Naive thymus-derived CD4-positive, alpha-beta T cell (primary cell): ENCODE measurements around the gene PTPRM. TPM values are rescaled to one million over a fixed set of nuclear protein-coding genes. Genes with fewer than 3 reads are reported as not detected.

ENCODE experiments used
- ATAC-seq: fragments of 150-1000 bp; cut with Tn5 transposase; 2 replicates; pipeline ENCODE4 v1.10.0; 2021; ENCODE audit warnings: mild to moderate bottlenecking, moderate library complexity
- CTCF ChIA-PET: fragments of 350-600 bp; sonication (Branson Sonifier 250); formaldehyde crosslinking; loops from one replicate; lab custom pipeline; 2021; ENCODE audit warnings: antibody characterized with exemption; lab: Charles Lee
- POLR2A ChIA-PET: fragments of 350-600 bp; sonication (Branson Sonifier 250); formaldehyde crosslinking; loops from one replicate; lab custom pipeline; 2021; ENCODE audit warnings: antibody characterized with exemption, inconsistent platforms; lab: Charles Lee
- DNase-seq, 9 donors: peaks; one replicate each; pipeline versions ENCODE4 v3.0.0 to v3.0.0-alpha.2; 2020 to 2022; ENCODE audit warnings: mixed read lengths in 1 of 9
- H3K27ac ChIP-seq: one replicate; pipeline ENCODE4 v1.7.0; 2013; ENCODE audit warnings: mild to moderate bottlenecking, low read depth, low read length, moderate library complexity
- H3K27me3 ChIP-seq, 2 donors: one replicate each; pipeline ENCODE4 v1.7.0; 2013; ENCODE audit warnings: low read length in 2 of 2, mild to moderate bottlenecking in 2 of 2, moderate library complexity in 2 of 2; ENCODE audit not compliant: control insufficient read depth in 2 of 2, insufficient read depth in 2 of 2
- H3K36me3 ChIP-seq, 3 experiments: 1 replicate in 2 of 3; 2 replicates in 1 of 3; pipeline ENCODE4 v1.7.0; 2013; ENCODE audit warnings: low read length in 3 of 3, mild to moderate bottlenecking in 3 of 3, moderate library complexity in 1 of 3; ENCODE audit not compliant: insufficient read depth in 3 of 3, control insufficient read depth in 2 of 3
- H3K4me1 ChIP-seq, 2 donors: one replicate each; pipeline ENCODE4 v1.7.0; 2013; ENCODE audit warnings: low read length in 2 of 2, mild to moderate bottlenecking in 2 of 2, moderate library complexity in 1 of 2; ENCODE audit not compliant: control insufficient read depth in 2 of 2, insufficient read depth in 2 of 2
- H3K4me3 ChIP-seq: 2 replicates; pipeline ENCODE4 v1.7.0; 2013; ENCODE audit warnings: mild to moderate bottlenecking, low read length
- H3K9me3 ChIP-seq, 3 experiments: 1 replicate in 2 of 3; 2 replicates in 1 of 3; pipeline ENCODE4 v1.7.0; 2013; ENCODE audit warnings: low read length in 3 of 3; ENCODE audit not compliant: control insufficient read depth in 2 of 3
- H3K27ac Mint-ChIP-seq, 9 donors: one replicate each; pipeline ENCODE4 v1.8.0; 2020 to 2022; ENCODE audit warnings: mixed read lengths in 9 of 9, mild to moderate bottlenecking in 8 of 9, moderate library complexity in 5 of 9, inconsistent platforms in 2 of 9
- H3K27me3 Mint-ChIP-seq, 5 donors: one replicate each; pipeline ENCODE4 v1.8.0; 2021 to 2022; ENCODE audit warnings: mixed read lengths in 5 of 5, mild to moderate bottlenecking in 1 of 5
- H3K36me3 Mint-ChIP-seq, 5 donors: one replicate each; pipeline ENCODE4 v1.8.0; 2020 to 2022; ENCODE audit warnings: mixed read lengths in 5 of 5, mild to moderate bottlenecking in 3 of 5, inconsistent platforms in 1 of 5
- H3K4me1 Mint-ChIP-seq, 7 donors: one replicate each; pipeline ENCODE4 v1.8.0; 2020 to 2022; ENCODE audit warnings: mixed read lengths in 7 of 7, mild to moderate bottlenecking in 3 of 7, inconsistent platforms in 1 of 7
- H3K4me3 Mint-ChIP-seq, 10 donors: one replicate each; pipeline ENCODE4 v1.8.0; 2020 to 2022; ENCODE audit warnings: mild to moderate bottlenecking in 10 of 10, mixed read lengths in 10 of 10, moderate library complexity in 6 of 10, inconsistent platforms in 2 of 10
- H3K9me3 Mint-ChIP-seq, 11 donors: one replicate each; pipeline ENCODE4 v1.8.0; 2020 to 2022; ENCODE audit warnings: mixed read lengths in 11 of 11, mild to moderate bottlenecking in 4 of 11, inconsistent platforms in 1 of 11, moderate library complexity in 1 of 11
- intact Hi-C, 2 donors: fragments of 100-400 bp; cut with micrococcal nuclease; formaldehyde crosslinking; loops; one replicate each; pipeline ENCODE4 v1.15.1; 2023
- polyA plus RNA-seq, 2 donors: library from polyadenylated mRNA; unstranded; fragments of 300-500 nt; fragmentation: Illumina TruSeq; gene quantifications; one replicate each; pipeline ENCODE4 v1.2.3, GENCODE V29; 2021
- total RNA-seq, 6 experiments: library from RNA in 5 of 6; stranded (reverse) in 5 of 6; gene quantifications; 1 replicate in 5 of 6; 2 replicates in 1 of 6; pipeline ENCODE4 v1.2.3 and lab custom pipeline; 2021 to 2026

PTPRM gene
- total and polyA plus RNA-seq, 7 experiments from 2014 or later = 3.8 to 21.2 (median 8.4) TPM

DNA sequence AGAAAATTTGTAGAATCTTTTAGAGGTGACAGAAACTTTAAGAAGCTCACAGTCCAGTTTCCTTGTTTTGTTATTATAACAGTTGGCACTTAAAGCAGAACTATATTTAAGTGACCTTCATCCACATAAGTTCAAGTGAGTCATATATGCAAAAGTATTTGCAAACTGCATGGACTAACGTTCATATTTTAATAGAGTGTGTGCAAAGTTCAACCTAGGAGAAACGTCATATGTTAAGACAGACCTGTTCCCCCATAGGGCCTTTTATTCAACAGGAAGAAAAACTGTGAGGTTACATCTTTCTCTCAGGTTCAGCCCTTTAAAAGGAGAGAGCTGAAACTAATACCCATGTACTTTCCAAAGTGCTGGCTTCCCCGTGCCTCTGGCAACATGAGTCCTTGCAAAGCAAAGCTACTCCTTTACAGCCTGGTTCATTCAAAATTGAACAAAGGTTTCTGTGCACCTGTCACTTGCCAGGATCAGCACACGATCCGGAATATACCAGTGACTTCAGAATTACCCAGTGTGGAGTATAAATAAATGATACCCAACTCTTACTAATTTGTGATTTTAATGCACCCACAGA is 762.2 kb downstream of the PTPRM start:
- no peaks in the 10 kb centered on the region for H3K27me3 ChIP-seq
- CTCF ChIA-PET = no interaction called here
- POLR2A ChIA-PET = no interaction called here
- intact Hi-C loops = no loop called here
- Mint-ChIP-seq H3K4me1 (no peaks in the 10 kb centered on the region), H3K27me3 (peaks cover 0 to 5% (median 4%) of the 10 kb centered on the region in 5 donors), H3K9me3 (peaks cover 0 to 12% (median 0%) of the 10 kb centered on the region in 11 donors), H3K27ac (no peak overlapping the region), H3K4me3 (no peak overlapping the region), H3K36me3 (no peaks in the 10 kb centered on the region)
- ATAC-seq (no peak), DNase-seq (no peak)
- no peaks in the 10 kb centered on the region for H3K4me1 ChIP-seq
- H3K9me3 ChIP-seq = no peaks in the 10 kb centered on the region
- no peak overlapping the region for H3K27ac ChIP-seq
- H3K36me3 ChIP-seq = no peaks in the 10 kb centered on the region
- H3K4me3 ChIP-seq = no peak overlapping the region

DNA sequence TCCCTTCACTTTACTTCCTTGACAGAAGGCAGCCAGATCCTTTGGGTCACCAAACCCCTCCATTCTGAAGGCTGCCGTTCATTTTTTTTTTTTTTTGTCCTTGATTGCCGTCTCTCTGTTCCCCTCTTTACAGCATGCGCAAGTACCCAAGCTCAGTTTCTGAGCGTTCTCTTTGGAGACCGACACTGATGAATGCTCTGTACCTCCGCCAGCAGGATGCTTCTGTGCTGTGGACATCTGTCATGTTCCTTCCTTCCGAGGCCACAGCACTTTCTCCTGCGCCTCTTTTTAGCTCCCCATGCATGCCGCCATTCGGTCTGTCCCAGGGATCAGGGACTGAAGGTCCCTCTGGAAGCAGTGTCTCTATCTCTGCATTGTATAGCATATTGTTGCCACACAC is 763.5 kb downstream of the PTPRM start:
- no peak overlapping the region for H3K27ac Mint-ChIP-seq
- peaks cover 0 to 6% (median 0%) of the 10 kb centered on the region in 11 donors for H3K9me3 Mint-ChIP-seq
- Histone ChIP-seq H3K36me3 (no peaks in the 10 kb centered on the region), H3K27ac (no peak overlapping the region), H3K9me3 (no peaks in the 10 kb centered on the region), H3K4me1 (no peaks in the 10 kb centered on the region), H3K27me3 (no peaks in the 10 kb centered on the region), H3K4me3 (no peak overlapping the region)
- peaks cover 0 to 6% (median 0%) of the 10 kb centered on the region in 5 donors for H3K36me3 Mint-ChIP-seq
- no peak overlapping the region for H3K4me3 Mint-ChIP-seq
- ATAC-seq = no peak
- intact Hi-C loops = no loop called here
- DNase-seq = no peak
- POLR2A ChIA-PET = no interaction called here
- H3K4me1 Mint-ChIP-seq = no peaks in the 10 kb centered on the region
- CTCF ChIA-PET = no interaction called here
- peaks cover 0 to 5% (median 4%) of the 10 kb centered on the region in 5 donors for H3K27me3 Mint-ChIP-seq

GRCh38 chr18:8332286-8332685 is 765.2 kb downstream of the PTPRM start:
- ATAC-seq = no peak
- H3K9me3 Mint-ChIP-seq = peaks cover 0 to under 1% (median 0%) of the 10 kb centered on the region in 11 donors

GRCh38 chr18:8333961-8334360 is 766.8 kb downstream of the PTPRM start:
- no peak for DNase-seq
- no peak for ATAC-seq
- Mint-ChIP-seq H3K27me3 (peaks cover 0 to 9% (median 3%) of the 10 kb centered on the region in 5 donors), H3K27ac (no peak overlapping the region), H3K36me3 (peaks cover 0 to 6% (median 0%) of the 10 kb centered on the region in 5 donors), H3K4me3 (no peak overlapping the region), H3K9me3 (peaks cover 0 to 4% (median 0%) of the 10 kb centered on the region in 11 donors), H3K4me1 (no peaks in the 10 kb centered on the region)
- Histone ChIP-seq H3K4me1 (no peaks in the 10 kb centered on the region), H3K4me3 (no peak overlapping the region), H3K36me3 (no peaks in the 10 kb centered on the region), H3K27ac (no peak overlapping the region), H3K27me3 (no peaks in the 10 kb centered on the region), H3K9me3 (no peaks in the 10 kb centered on the region)
- intact Hi-C loops = no loop called here
- ChIA-PET CTCF (no interaction called here), POLR2A (interaction anchor here (0.5 kb wide), 1 partner anchor 1137 kb away, joined by 3 read pairs; no protein-coding TSS in a partner anchor)

More at GRCh38 chr18:8332286-8332685, 765.2 kb downstream of the PTPRM start:
- Mint-ChIP-seq H3K4me3 (no peak overlapping the region), H3K36me3 (peaks cover 0 to 6% (median 0%) of the 10 kb centered on the region in 5 donors), H3K27me3 (peaks cover 0 to 5% (median 1%) of the 10 kb centered on the region in 5 donors), H3K4me1 (no peaks in the 10 kb centered on the region), H3K27ac (no peak overlapping the region)
- CTCF ChIA-PET = no interaction called here
- DNase-seq = no peak
- H3K4me1 ChIP-seq = no peaks in the 10 kb centered on the region
- intact Hi-C loops = no loop called here
- no peak overlapping the region for H3K27ac ChIP-seq
- H3K9me3 ChIP-seq = no peaks in the 10 kb centered on the region
- no peaks in the 10 kb centered on the region for H3K36me3 ChIP-seq
- H3K27me3 ChIP-seq = no peaks in the 10 kb centered on the region
- no peak overlapping the region for H3K4me3 ChIP-seq
- POLR2A ChIA-PET = no interaction called here

DNA sequence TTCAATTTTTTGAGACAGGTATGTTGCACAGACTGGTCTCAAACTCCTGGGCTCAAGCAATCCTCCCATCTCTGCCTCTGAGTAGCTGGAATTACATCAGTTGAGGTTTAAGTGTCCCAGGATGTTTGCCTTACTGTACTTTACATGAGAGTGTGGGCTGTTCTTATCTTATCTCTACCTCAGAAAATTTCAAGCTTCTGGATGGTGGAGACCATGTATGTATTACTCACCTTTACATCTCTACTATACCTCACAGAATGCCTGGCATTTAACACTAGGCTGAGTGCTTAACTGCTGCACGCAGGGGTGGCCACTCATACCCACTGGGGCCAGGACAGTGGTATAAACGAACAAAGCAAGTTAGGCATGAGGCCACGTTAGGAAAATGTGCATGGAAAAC is 770.1 kb downstream of the PTPRM start:
- Mint-ChIP-seq H3K27me3 (peaks cover 0 to 9% (median 3%) of the 10 kb centered on the region in 5 donors), H3K9me3 (peaks cover 0 to 4% (median 0%) of the 10 kb centered on the region in 11 donors), H3K4me3 (no peak overlapping the region), H3K4me1 (no peaks in the 10 kb centered on the region), H3K36me3 (peaks cover 0 to 7% (median 0%) of the 10 kb centered on the region in 5 donors), H3K27ac (no peak overlapping the region)
- H3K9me3 ChIP-seq = no peaks in the 10 kb centered on the region
- DNase-seq (no peak), ATAC-seq (no peak)
- ChIA-PET CTCF (no interaction called here), POLR2A (no interaction called here)
- no peak overlapping the region for H3K4me3 ChIP-seq
- intact Hi-C loops = no loop called here
- no peaks in the 10 kb centered on the region for H3K27me3 ChIP-seq
- H3K27ac ChIP-seq = no peak overlapping the region
- H3K4me1 ChIP-seq = no peaks in the 10 kb centered on the region
- H3K36me3 ChIP-seq = no peaks in the 10 kb centered on the region

- Histone ChIP-seq H3K4me1 (no peaks in the 10 kb centered on the region), H3K27ac (no peak overlapping the region), H3K36me3 (no peaks in the 10 kb centered on the region), H3K9me3 (no peaks in the 10 kb centered on the region), H3K4me3 (no peak overlapping the region), H3K27me3 (no peaks in the 10 kb centered on the region)
- Mint-ChIP-seq H3K4me3 (no peak overlapping the region), H3K36me3 (peaks cover 0 to 7% (median 0%) of the 10 kb centered on the region in 5 donors), H3K9me3 (peaks cover 0 to 4% (median 0%) of the 10 kb centered on the region in 11 donors), H3K27ac (no peak overlapping the region), H3K4me1 (no peaks in the 10 kb centered on the region), H3K27me3 (peaks cover 0 to 9% (median 3%) of the 10 kb centered on the region in 5 donors)
- DNase-seq (no peak), ATAC-seq (no peak)
- POLR2A ChIA-PET = no interaction called here
- intact Hi-C loops = no loop called here
- CTCF ChIA-PET = no interaction called here
Observed at GRCh38 chr18:8339210-8339609, 772.1 kb downstream of the PTPRM start.

DNA sequence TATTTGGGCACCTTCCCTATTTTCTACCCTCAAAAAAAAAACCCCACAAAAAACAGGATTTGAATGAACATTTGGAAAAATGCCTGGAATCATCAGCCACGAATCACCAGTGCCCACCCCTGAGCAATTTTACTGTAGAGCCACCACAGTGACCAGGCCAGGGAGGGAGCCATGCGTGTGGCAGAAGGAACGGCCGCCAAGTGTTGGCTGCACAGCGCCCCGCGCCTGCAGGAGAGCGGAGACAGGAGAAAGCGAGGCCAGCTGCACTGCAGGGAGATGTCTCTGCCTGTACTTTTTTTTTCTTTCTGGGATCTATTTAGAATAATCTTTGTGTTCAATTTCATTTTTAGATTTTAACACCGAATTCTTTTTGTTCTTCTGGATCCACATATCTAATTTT is 772.8 kb downstream of the PTPRM start:
- intact Hi-C loops = no loop called here
- no peaks in the 10 kb centered on the region for H3K27me3 ChIP-seq
- H3K4me1 Mint-ChIP-seq = no peaks in the 10 kb centered on the region
- H3K9me3 ChIP-seq = no peaks in the 10 kb centered on the region
- no peak overlapping the region for H3K27ac Mint-ChIP-seq
- POLR2A ChIA-PET = no interaction called here
- H3K4me3 ChIP-seq = no peak overlapping the region
- H3K36me3 ChIP-seq = no peaks in the 10 kb centered on the region
- no peak overlapping the region for H3K27ac ChIP-seq
- peaks cover 0 to 9% (median 0%) of the 10 kb centered on the region in 5 donors for H3K36me3 Mint-ChIP-seq
- CTCF ChIA-PET = no interaction called here
- H3K27me3 Mint-ChIP-seq = peaks cover 0 to 9% (median 3%) of the 10 kb centered on the region in 5 donors
- peaks cover 0 to 4% (median 0%) of the 10 kb centered on the region in 11 donors for H3K9me3 Mint-ChIP-seq
- ATAC-seq (no peak), DNase-seq (no peak)
- H3K4me1 ChIP-seq = no peaks in the 10 kb centered on the region
- no peak overlapping the region for H3K4me3 Mint-ChIP-seq
